Measurements from ENCODE around the gene ZNF433. TPM values are rescaled to one million over a fixed set of nuclear protein-coding genes. Genes with fewer than 3 reads are reported as not detected.
A peak's percentile ranks its signal among the peaks of the same experiment; 100 is the strongest.
"Not testable (repeated sequence)": the region's sequence is repeated elsewhere in the genome, so short reads cannot be mapped to it uniquely, and the experiment has no call there.

Gene ZNF433
- 1 to 10 TPM; 1.6 to 2.3 TPM for total RNA-seq

DNA sequence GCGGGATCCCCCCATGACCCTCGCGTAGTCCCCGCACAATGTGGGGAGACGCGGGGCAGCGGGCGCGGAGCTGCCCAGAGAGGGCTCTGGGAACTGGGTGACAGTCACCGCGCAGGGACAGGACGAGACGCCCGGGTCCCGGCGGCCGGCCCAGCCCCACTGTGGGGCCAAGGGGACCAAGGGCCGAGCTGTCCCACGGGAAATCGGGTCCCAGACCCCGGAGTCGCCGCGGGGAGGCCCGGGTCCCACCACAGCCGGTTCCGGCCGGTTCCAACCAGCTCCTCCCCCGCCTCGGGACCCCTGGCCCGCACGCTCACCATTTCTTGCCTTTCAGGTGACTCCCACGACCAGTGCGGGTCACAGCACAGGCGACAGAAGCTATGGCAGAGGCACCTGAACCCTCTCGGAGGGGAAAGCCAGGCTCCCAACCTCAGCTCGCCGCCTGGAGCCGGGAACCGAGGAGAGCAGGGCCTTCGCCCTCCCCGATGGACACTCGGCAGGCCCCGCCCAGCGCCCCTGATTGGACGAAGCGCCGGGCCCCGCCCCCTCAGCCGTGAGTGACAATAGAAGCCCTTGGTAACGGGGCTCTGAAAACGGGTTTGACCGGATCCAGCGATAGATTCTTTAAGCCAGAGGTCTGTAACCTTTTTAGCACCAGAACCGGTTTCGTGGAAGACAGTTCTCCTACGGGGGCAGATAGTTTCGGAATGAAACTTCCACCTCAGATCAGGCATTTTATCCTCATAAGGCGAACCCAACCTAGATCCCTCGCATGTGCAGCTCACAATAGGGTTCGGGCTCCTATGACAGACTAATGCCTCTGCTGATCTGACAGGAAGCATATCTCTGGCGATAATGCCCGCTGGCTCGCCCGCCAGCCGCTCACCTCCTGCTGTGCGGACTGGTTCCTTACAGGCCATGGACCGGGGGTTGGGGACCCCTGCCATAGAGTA is at the start of gene ZNF433:
Gene ZNF433 (minus strand): TSS at position 460 of the 953 bp plus-strand sequence. CDS start 140 bp downstream, at position 320.
- Mint-ChIP-seq H3K27ac (no peak within 1 kb of the TSS), H3K27me3 (ENCODE audit: low read depth) (no peaks in the 10 kb centered on the region), H3K4me1 (ENCODE audit: low read depth) (peaks cover 11% of the 10 kb centered on the region), H3K36me3 (ENCODE audit: insufficient read depth in 2 of 2) (peaks cover 3 to 9% of the 10 kb centered on the region in 2 donors), H3K4me3 (peak within 1 kb of the TSS; percentile 86 to 90), H3K9me3 (peaks cover 0 to 1% of the 10 kb centered on the region in 2 donors)
- peak; percentile 75 to 87 for DNase-seq
- ATAC-seq (replicated peaks in 1 of 2), result peak; percentile 95 to 96

- ATAC-seq (replicated peaks in 1 of 2); H3K4me3 Mint-ChIP-seq; H3K27me3 Mint-ChIP-seq (ENCODE audit: low read depth); H3K4me1 Mint-ChIP-seq (ENCODE audit: low read depth); H3K9me3 Mint-ChIP-seq: not testable (repeated sequence)
- Mint-ChIP-seq H3K27ac (peak overlapping the region; percentile 42), H3K36me3 (ENCODE audit: insufficient read depth in 2 of 2) (peaks cover 5 to 25% of the 10 kb centered on the region in 2 donors)
- peak in 1 of 2 donors; percentile 9 for DNase-seq
Measured at GRCh38 chr19:12083336-12083735, 47.9 kb upstream of the ZNF433 start.

- no peaks in the 10 kb centered on the region for H3K4me1 Mint-ChIP-seq (ENCODE audit: low read depth)
- H3K9me3 Mint-ChIP-seq, result peaks cover 11 to 34% of the 10 kb centered on the region in 2 donors
- no peak overlapping the region for H3K4me3 Mint-ChIP-seq
Measured at GRCh38 chr19:12077375-12077774, 41.9 kb upstream of the ZNF433 start.

DNA sequence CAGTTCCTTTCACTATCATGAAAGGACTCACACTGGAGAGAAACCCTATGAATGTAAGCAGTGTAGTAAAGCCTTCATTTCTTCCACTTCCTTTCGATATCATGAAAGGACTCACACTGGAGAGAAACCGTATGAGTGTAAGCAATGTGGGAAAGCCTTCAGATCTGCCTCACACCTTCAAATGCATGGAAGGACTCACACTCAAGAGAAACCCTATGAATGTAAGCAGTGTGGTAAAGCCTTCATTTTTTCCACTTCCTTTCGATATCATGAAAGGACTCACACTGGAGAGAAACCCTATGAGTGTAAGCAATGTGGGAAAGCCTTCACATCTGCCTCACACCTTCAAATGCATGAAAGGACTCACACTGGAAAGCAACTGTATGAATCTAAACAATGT is 40.9 kb upstream of the ZNF433 start:
- H3K27ac Mint-ChIP-seq; H3K4me1 Mint-ChIP-seq (ENCODE audit: low read depth); H3K27me3 Mint-ChIP-seq (ENCODE audit: low read depth); ATAC-seq (replicated peaks in 1 of 2); DNase-seq; H3K4me3 Mint-ChIP-seq: not testable (repeated sequence)
- Mint-ChIP-seq H3K9me3 (peaks cover 9 to 34% of the 10 kb centered on the region in 2 donors), H3K36me3 (ENCODE audit: insufficient read depth in 2 of 2) (peaks cover 36 to 63% of the 10 kb centered on the region in 2 donors)

More at GRCh38 chr19:12077375-12077774, 41.9 kb upstream of the ZNF433 start:
- H3K27me3 Mint-ChIP-seq (ENCODE audit: low read depth), result no peaks in the 10 kb centered on the region
- DNase-seq (no peak), ATAC-seq (replicated peaks in 1 of 2) (no peak)
- H3K36me3 Mint-ChIP-seq (ENCODE audit: insufficient read depth in 2 of 2), result peaks cover 36 to 65% of the 10 kb centered on the region in 2 donors
- H3K27ac Mint-ChIP-seq, result no peak overlapping the region

DNA sequence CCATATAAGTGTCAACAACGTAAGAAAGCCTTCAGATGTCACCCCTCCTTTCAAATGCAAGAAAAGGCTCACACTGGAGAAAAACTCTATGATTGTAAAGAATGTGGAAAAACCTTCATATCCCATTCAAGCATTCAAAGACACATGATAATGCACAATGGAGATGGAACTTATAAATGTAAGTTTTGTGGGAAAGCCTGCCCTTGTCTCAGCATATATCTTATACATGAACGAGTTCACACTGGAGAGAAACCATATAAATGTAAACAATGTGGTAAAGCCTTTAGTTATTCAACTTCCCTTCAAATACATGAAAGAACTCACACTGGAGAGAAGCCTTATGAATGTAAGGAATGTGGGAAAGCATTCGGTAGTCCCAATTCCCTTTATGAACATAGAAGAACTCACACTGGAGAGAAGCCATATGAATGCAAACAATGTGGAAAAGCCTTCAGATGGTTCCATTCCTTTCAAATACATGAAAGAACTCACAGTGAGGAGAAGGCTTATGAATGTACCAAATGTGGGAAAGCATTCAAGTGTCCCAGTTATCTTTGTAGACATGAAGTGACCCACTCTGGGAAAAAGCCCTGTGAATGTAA is 40.2 kb upstream of the ZNF433 start:
- H3K4me1 Mint-ChIP-seq (ENCODE audit: low read depth), result no peaks in the 10 kb centered on the region
- H3K4me3 Mint-ChIP-seq, result no peak overlapping the region
- DNase-seq (no peak), ATAC-seq (replicated peaks in 1 of 2) (no peak)
- peaks cover 36 to 65% of the 10 kb centered on the region in 2 donors for H3K36me3 Mint-ChIP-seq (ENCODE audit: insufficient read depth in 2 of 2)
- H3K9me3 Mint-ChIP-seq, result peaks cover 13 to 36% of the 10 kb centered on the region in 2 donors
- H3K27ac Mint-ChIP-seq, result no peak overlapping the region
- no peaks in the 10 kb centered on the region for H3K27me3 Mint-ChIP-seq (ENCODE audit: low read depth)

DNA sequence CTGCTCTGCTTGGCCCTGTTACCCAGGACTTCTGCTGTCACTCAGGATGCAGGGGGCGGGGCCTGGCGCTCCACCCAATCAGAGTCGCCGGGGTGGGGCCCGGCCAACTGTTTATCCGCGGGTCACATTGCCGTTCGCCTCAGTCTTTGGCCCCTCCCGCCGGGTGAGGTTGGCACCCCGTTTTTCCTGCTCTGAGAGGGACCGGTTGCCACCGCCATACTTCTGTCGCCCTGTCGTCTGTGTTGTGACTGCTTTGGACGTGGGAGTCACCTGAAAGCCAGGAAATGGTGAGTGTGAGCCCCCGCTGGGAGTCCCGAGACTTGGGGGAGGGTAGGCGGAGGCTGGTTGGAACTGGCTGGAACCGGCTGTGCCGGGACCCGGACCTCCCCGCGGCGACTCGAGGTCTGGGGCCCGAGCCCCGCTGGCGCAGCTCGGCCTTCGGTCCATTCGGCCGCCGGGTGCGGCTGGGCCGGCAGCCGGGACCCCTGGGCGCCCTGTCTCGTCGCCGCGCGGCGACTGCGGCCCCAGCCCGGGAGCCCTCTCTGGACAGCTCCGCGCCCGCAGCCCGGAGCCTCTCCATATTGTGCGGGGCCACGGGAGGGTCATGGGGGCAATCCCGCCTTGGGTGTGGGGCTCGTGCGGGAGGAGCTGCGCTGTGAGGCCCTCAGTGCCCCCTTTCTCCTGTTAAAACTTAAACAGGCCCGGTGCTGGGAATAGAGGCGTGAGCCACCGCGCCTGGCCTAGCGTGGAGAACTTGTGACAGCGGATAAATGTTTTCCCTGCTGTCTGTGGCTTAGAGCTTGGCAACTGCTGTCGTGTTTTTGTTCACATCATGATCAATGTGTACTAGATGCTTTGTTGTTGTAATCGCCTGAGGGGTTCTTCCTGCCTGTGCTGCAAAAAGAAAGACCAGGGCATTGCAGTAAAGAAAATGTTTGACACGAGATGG is 29.4 kb upstream of the ZNF433 start, which contains the start of gene ZNF844:
Gene ZNF844 (plus strand): TSS at position 142 of the 949 bp plus-strand sequence. CDS start 143 bp downstream, at position 285.
- H3K27me3 Mint-ChIP-seq (ENCODE audit: low read depth), result no peaks in the 10 kb centered on the region
- H3K9me3 Mint-ChIP-seq, result peaks cover 2 to 4% of the 10 kb centered on the region in 2 donors
- H3K4me1 Mint-ChIP-seq (ENCODE audit: low read depth), result peaks cover 10% of the 10 kb centered on the region
- H3K4me3 Mint-ChIP-seq, result peak within 1 kb of the TSS; percentile 88 to 89
- H3K27ac Mint-ChIP-seq, result peak within 1 kb of the TSS; percentile 28
- peaks cover 3 to 16% of the 10 kb centered on the region in 2 donors for H3K36me3 Mint-ChIP-seq (ENCODE audit: insufficient read depth in 2 of 2)
- peak; percentile 83 to 85 for DNase-seq
- peak; percentile 91 to 92 for ATAC-seq (replicated peaks in 1 of 2)

DNA sequence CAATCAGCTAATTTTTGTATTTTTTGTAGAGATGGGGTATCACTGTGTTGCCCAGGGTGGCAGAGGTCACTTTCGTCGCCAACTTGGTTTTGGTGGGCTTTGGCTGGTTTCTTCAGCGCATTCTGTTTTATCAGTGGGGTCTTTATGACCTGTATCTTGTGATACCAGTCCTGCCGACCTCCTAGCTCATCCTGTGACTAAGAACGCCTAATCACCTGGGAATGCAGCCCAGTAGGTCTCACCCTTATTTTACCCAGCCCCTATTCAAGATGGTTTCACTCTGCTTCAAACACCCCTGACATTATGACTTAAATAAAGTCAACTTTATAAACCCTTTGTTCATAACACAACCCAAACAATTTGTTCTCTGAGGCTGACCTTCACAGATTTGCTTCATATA is 20.3 kb upstream of the ZNF433 start:
- DNase-seq (no peak), ATAC-seq (replicated peaks in 1 of 2) (no peak)
- Mint-ChIP-seq H3K4me3 (no peak overlapping the region), H3K4me1 (ENCODE audit: low read depth) (peaks cover 26% of the 10 kb centered on the region), H3K27ac (no peak overlapping the region), H3K36me3 (ENCODE audit: insufficient read depth in 2 of 2) (peaks cover 5% of the 10 kb centered on the region in 2 donors), H3K9me3 (no peaks in the 10 kb centered on the region), H3K27me3 (ENCODE audit: low read depth) (peaks cover 33% of the 10 kb centered on the region)

- H3K4me1 Mint-ChIP-seq (ENCODE audit: low read depth), result peaks cover 20% of the 10 kb centered on the region
- no peak within 1 kb of the TSS for H3K27ac Mint-ChIP-seq
- H3K4me3 Mint-ChIP-seq, result peak within 1 kb of the TSS; percentile 80 to 81
- no peaks in the 10 kb centered on the region for H3K9me3 Mint-ChIP-seq
- H3K36me3 Mint-ChIP-seq (ENCODE audit: insufficient read depth in 2 of 2), result peaks cover 7 to 8% of the 10 kb centered on the region in 2 donors
- H3K27me3 Mint-ChIP-seq (ENCODE audit: low read depth), result peaks cover 33% of the 10 kb centered on the region
- ATAC-seq (replicated peaks in 1 of 2) (peak; percentile 86 to 88), DNase-seq (peak; percentile 56 to 73)
Measured at GRCh38 chr19:12052497-12053169, 17.2 kb upstream of the ZNF433 start, which contains the start of gene ZNF878. Gene ZNF878 (minus strand): TSS chr19:12052961. CDS start chr19:12052801, 160 bp downstream.

DNA sequence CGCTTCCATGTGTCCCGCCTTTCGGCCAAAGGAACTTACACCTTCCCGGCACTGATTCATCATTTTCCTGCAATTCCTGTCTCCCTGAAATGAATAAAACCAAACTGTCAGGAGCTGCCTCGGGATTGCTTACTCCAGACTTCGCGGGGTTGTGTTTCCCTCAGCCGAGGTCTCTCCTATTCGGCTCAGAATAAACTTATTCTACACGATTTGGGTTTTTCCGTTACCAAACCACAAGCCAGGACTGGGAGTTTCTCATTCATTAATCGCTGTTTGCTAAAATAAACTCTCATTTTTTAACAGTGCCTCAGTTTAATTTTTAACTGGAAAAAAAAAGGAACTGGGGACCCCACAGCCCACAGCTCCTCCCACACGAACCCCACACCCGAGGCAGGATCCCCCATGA is 16.6 kb upstream of the ZNF433 start:
- ATAC-seq (replicated peaks in 1 of 2), result no peak
- DNase-seq, result no peak
- H3K9me3 Mint-ChIP-seq, result no peaks in the 10 kb centered on the region
- H3K27ac Mint-ChIP-seq, result no peak overlapping the region
- H3K36me3 Mint-ChIP-seq (ENCODE audit: insufficient read depth in 2 of 2), result peaks cover 8% of the 10 kb centered on the region in 2 donors
- peak overlapping the region; percentile 80 to 81 for H3K4me3 Mint-ChIP-seq
- peaks cover 20% of the 10 kb centered on the region for H3K4me1 Mint-ChIP-seq (ENCODE audit: low read depth)
- peaks cover 33% of the 10 kb centered on the region for H3K27me3 Mint-ChIP-seq (ENCODE audit: low read depth)

- no peak for DNase-seq
- peaks cover 12% of the 10 kb centered on the region for H3K4me1 Mint-ChIP-seq (ENCODE audit: low read depth)
- peaks cover 6% of the 10 kb centered on the region for H3K27me3 Mint-ChIP-seq (ENCODE audit: low read depth)
- H3K36me3 Mint-ChIP-seq (ENCODE audit: insufficient read depth in 2 of 2), result peaks cover 29 to 36% of the 10 kb centered on the region in 2 donors
- H3K9me3 Mint-ChIP-seq, result peaks cover 4 to 22% of the 10 kb centered on the region in 2 donors
- H3K27ac Mint-ChIP-seq, result no peak overlapping the region
- no peak overlapping the region for H3K4me3 Mint-ChIP-seq
- ATAC-seq (replicated peaks in 1 of 2), result no peak
Measured at GRCh38 chr19:12047868-12048267, 12.4 kb upstream of the ZNF433 start.

- ATAC-seq (replicated peaks in 1 of 2) (no peak), DNase-seq (no peak)
- no peaks in the 10 kb centered on the region for H3K27me3 Mint-ChIP-seq (ENCODE audit: low read depth)
- peaks cover 5 to 28% of the 10 kb centered on the region in 2 donors for H3K9me3 Mint-ChIP-seq
- no peak overlapping the region for H3K4me3 Mint-ChIP-seq
- no peaks in the 10 kb centered on the region for H3K4me1 Mint-ChIP-seq (ENCODE audit: low read depth)
- H3K36me3 Mint-ChIP-seq (ENCODE audit: insufficient read depth in 2 of 2), result peaks cover 32 to 43% of the 10 kb centered on the region in 2 donors
- H3K27ac Mint-ChIP-seq, result peak overlapping the region; percentile 31
Measured at GRCh38 chr19:12043752-12044422, 8.4 kb upstream of the ZNF433 start.
